OCI-LY1 (cell line): ENCODE results near the gene OLIG2.

ENCODE experiments used
- EZH2 ChIP-seq: fragments of 200-600 bp; sonication (generic), shearing (Covaris generic); IDR thresholded peaks from 2 replicates; pipeline ENCODE4 v1.8.0; 2017; ENCODE audit warnings: borderline replicate concordance, mixed run types, mild to moderate bottlenecking, antibody characterized with exemption, low read length, moderate library complexity, mixed read lengths
- TF ChIP-seq, protein P1 (sequence below): fragments of 200-600 bp; sonication (generic), shearing (Covaris generic); IDR thresholded peaks from 2 replicates; pipeline ENCODE4 v1.5.1; 2017; ENCODE audit warnings: mild to moderate bottlenecking, antibody characterized with exemption, low read length, moderate library complexity, mixed read lengths

- TF ChIP-seq, protein P1, sequence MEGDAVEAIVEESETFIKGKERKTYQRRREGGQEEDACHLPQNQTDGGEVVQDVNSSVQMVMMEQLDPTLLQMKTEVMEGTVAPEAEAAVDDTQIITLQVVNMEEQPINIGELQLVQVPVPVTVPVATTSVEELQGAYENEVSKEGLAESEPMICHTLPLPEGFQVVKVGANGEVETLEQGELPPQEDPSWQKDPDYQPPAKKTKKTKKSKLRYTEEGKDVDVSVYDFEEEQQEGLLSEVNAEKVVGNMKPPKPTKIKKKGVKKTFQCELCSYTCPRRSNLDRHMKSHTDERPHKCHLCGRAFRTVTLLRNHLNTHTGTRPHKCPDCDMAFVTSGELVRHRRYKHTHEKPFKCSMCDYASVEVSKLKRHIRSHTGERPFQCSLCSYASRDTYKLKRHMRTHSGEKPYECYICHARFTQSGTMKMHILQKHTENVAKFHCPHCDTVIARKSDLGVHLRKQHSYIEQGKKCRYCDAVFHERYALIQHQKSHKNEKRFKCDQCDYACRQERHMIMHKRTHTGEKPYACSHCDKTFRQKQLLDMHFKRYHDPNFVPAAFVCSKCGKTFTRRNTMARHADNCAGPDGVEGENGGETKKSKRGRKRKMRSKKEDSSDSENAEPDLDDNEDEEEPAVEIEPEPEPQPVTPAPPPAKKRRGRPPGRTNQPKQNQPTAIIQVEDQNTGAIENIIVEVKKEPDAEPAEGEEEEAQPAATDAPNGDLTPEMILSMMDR, result no peak
- TF ChIP-seq EZH2, result no peak
Observed at GRCh38 chr21:33061233-33061632, 35.5 kb downstream of the OLIG2 start.
